Measurements from ENCODE around the gene SOWAHC. TPM values are rescaled to one million over a fixed set of nuclear protein-coding genes. Genes with fewer than 3 reads are reported as not detected.

Gene SOWAHC
- total RNA-seq, 1 experiment from 2014 or later = not detected

- no peak overlapping the region for H3K4me2 ChIP-seq (ENCODE audit: low read depth, low read length, poor library complexity, severe bottlenecking)
- no peaks in the 10 kb centered on the region for H3K4me1 ChIP-seq (ENCODE audit: low read length)
- peak; percentile 69 for DNase-seq
- H2AFZ ChIP-seq (ENCODE audit: low read length) = no peak overlapping the region
- no peak overlapping the region for H3K9ac ChIP-seq (ENCODE audit: low read length)
- no peaks in the 10 kb centered on the region for H3K27me3 ChIP-seq (ENCODE audit: low read length)
- no peaks in the 10 kb centered on the region for H3K9me2 ChIP-seq (replicated peaks; ENCODE audit: insufficient read depth, low read length)
- no peak overlapping the region for H3K4me3 ChIP-seq (ENCODE audit: low read length)
- no peak overlapping the region for H3K27ac ChIP-seq (ENCODE audit: low read length)
- no peaks in the 10 kb centered on the region for H4K20me1 ChIP-seq (ENCODE audit: insufficient read depth, low read depth, low read length)
- H3K9me3 ChIP-seq (ENCODE audit: low read length) = no peaks in the 10 kb centered on the region
- no peaks in the 10 kb centered on the region for H3K36me3 ChIP-seq (ENCODE audit: insufficient read depth, low read length)
- no peaks in the 10 kb centered on the region for H3K79me2 ChIP-seq (ENCODE audit: low read length)
Observed at GRCh38 chr2:109611467-109612095, 2.6 kb upstream of the SOWAHC start.

DNA sequence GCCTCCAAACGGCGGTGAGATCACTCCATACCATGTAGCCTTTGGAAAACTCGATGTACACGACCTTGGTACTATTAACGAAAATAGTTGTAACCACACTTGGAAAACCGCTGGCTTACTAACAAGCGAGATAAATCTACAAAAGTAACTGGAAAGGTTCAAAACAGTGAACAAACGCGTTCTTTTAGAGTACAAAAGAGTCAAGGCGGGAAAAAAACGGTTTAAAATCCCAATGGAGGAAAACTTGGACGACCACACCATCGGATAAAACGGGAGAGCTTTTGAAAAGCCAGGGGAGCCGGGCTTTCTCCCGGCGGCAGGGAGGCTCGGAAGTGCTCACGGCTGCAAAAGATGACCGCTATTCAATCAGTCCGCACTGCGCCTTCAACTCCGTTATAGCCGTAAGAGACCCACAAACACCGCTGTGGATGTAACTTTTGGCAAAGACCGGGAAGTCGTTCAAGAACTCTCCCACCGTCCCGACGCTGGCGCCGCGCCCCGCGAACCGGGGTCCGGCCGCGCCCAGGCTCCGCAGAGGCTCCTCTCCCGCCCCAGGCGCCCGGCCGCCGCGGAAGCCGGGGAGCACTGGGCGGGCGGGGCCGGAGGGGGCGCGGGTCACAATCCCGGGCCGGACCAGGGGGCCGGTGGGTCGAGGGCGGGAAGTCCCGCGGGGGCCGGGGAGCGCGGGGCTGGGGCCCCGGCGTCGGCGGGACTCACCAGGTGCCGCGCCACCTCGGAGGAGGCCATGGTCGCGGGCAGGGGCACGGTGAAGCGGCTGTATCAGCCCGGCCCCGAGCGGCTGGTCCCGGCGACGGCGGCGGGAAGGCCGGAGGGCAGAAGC, 863 bp upstream of the SOWAHC start:
- Histone ChIP-seq H3K36me3 (ENCODE audit: insufficient read depth, low read length) (no peaks in the 10 kb centered on the region), H3K9ac (ENCODE audit: low read length) (no peak overlapping the region), H3K27me3 (ENCODE audit: low read length) (no peaks in the 10 kb centered on the region)

GRCh38 chr2:109614715-109615636, 812 bp downstream of the SOWAHC start:
- H3K27me3 ChIP-seq (ENCODE audit: low read length) = no peaks in the 10 kb centered on the region
- no peak overlapping the region for H3K4me2 ChIP-seq (ENCODE audit: low read depth, low read length, poor library complexity, severe bottlenecking)
- H2AFZ ChIP-seq (ENCODE audit: low read length) = no peak overlapping the region
- no peak overlapping the region for H3K4me3 ChIP-seq (ENCODE audit: low read length)
- H3K9me2 ChIP-seq (replicated peaks; ENCODE audit: insufficient read depth, low read length) = no peaks in the 10 kb centered on the region
- no peak overlapping the region for H3K27ac ChIP-seq (ENCODE audit: low read length)
- H3K4me1 ChIP-seq (ENCODE audit: low read length) = no peaks in the 10 kb centered on the region
- no peaks in the 10 kb centered on the region for H3K79me2 ChIP-seq (ENCODE audit: low read length)
- H3K9ac ChIP-seq (ENCODE audit: low read length) = no peak overlapping the region
- H3K9me3 ChIP-seq (ENCODE audit: low read length) = no peaks in the 10 kb centered on the region
- H3K36me3 ChIP-seq (ENCODE audit: insufficient read depth, low read length) = no peaks in the 10 kb centered on the region
- H4K20me1 ChIP-seq (ENCODE audit: insufficient read depth, low read depth, low read length) = no peaks in the 10 kb centered on the region
- no peak for DNase-seq

More for the DNA sequence above, 863 bp upstream of the SOWAHC start:
- no peaks in the 10 kb centered on the region for H3K4me1 ChIP-seq (ENCODE audit: low read length)
- no peak overlapping the region for H3K27ac ChIP-seq (ENCODE audit: low read length)
- no peak for DNase-seq
- no peak overlapping the region for H3K4me3 ChIP-seq (ENCODE audit: low read length)
- H3K4me2 ChIP-seq (ENCODE audit: low read depth, low read length, poor library complexity, severe bottlenecking) = no peak overlapping the region
- H3K9me2 ChIP-seq (replicated peaks; ENCODE audit: insufficient read depth, low read length) = no peaks in the 10 kb centered on the region
- H4K20me1 ChIP-seq (ENCODE audit: insufficient read depth, low read depth, low read length) = no peaks in the 10 kb centered on the region
- no peaks in the 10 kb centered on the region for H3K79me2 ChIP-seq (ENCODE audit: low read length)
- H3K9me3 ChIP-seq (ENCODE audit: low read length) = no peaks in the 10 kb centered on the region
- no peak overlapping the region for H2AFZ ChIP-seq (ENCODE audit: low read length)

DNA sequence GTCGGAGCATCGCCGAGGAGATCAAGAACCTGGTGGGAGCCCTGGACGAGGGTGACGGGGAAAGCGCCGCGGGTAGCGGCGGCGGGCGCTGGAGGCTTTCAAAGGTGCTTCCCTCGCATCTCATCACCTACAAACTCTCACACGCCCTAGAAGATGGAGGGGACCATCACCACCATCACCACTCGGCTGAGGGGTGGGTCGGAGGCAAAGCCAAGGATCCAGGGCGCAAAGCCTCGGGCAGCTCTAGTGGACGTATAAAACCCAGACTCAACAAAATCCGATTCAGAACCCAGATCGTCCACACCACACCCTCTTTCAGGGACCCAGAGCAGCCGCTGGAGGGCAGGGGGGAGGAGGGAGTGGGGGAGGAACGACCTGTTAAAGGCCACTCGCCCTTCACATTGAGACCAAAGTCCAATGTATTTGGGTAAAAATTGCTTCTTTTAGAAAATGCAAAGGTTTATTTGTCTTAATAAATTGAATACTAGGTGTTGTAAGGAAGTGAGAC, 1.5 kb downstream of the SOWAHC start:
- H3K79me2 ChIP-seq (ENCODE audit: low read length) = no peaks in the 10 kb centered on the region
- no peak overlapping the region for H2AFZ ChIP-seq (ENCODE audit: low read length)
- no peak overlapping the region for H3K27ac ChIP-seq (ENCODE audit: low read length)
- no peaks in the 10 kb centered on the region for H3K27me3 ChIP-seq (ENCODE audit: low read length)
- H3K9ac ChIP-seq (ENCODE audit: low read length) = no peak overlapping the region
- no peaks in the 10 kb centered on the region for H3K36me3 ChIP-seq (ENCODE audit: insufficient read depth, low read length)
- no peak overlapping the region for H3K4me2 ChIP-seq (ENCODE audit: low read depth, low read length, poor library complexity, severe bottlenecking)
- no peaks in the 10 kb centered on the region for H3K9me2 ChIP-seq (replicated peaks; ENCODE audit: insufficient read depth, low read length)
- no peaks in the 10 kb centered on the region for H3K4me1 ChIP-seq (ENCODE audit: low read length)
- no peak overlapping the region for H3K4me3 ChIP-seq (ENCODE audit: low read length)
- no peaks in the 10 kb centered on the region for H3K9me3 ChIP-seq (ENCODE audit: low read length)
- DNase-seq = no peak
- no peaks in the 10 kb centered on the region for H4K20me1 ChIP-seq (ENCODE audit: insufficient read depth, low read depth, low read length)

- H3K9me2 ChIP-seq (replicated peaks; ENCODE audit: insufficient read depth, low read length) = no peaks in the 10 kb centered on the region
- H3K9ac ChIP-seq (ENCODE audit: low read length) = no peak overlapping the region
- no peaks in the 10 kb centered on the region for H3K27me3 ChIP-seq (ENCODE audit: low read length)
- no peaks in the 10 kb centered on the region for H3K4me1 ChIP-seq (ENCODE audit: low read length)
- H3K36me3 ChIP-seq (ENCODE audit: insufficient read depth, low read length) = no peaks in the 10 kb centered on the region
- H2AFZ ChIP-seq (ENCODE audit: low read length) = no peak overlapping the region
- H3K79me2 ChIP-seq (ENCODE audit: low read length) = no peaks in the 10 kb centered on the region
- H3K27ac ChIP-seq (ENCODE audit: low read length) = no peak overlapping the region
- no peak overlapping the region for H3K4me2 ChIP-seq (ENCODE audit: low read depth, low read length, poor library complexity, severe bottlenecking)
- no peaks in the 10 kb centered on the region for H4K20me1 ChIP-seq (ENCODE audit: insufficient read depth, low read depth, low read length)
- H3K4me3 ChIP-seq (ENCODE audit: low read length) = no peak overlapping the region
- no peaks in the 10 kb centered on the region for H3K9me3 ChIP-seq (ENCODE audit: low read length)
- no peak for DNase-seq
Observed at GRCh38 chr2:109616184-109616583, 2.0 kb downstream of the SOWAHC start.

- Histone ChIP-seq H3K9me2 (replicated peaks; ENCODE audit: insufficient read depth, low read length) (no peaks in the 10 kb centered on the region), H2AFZ (ENCODE audit: low read length) (no peak overlapping the region), H3K4me2 (ENCODE audit: low read depth, low read length, poor library complexity, severe bottlenecking) (no peak overlapping the region), H4K20me1 (ENCODE audit: insufficient read depth, low read depth, low read length) (no peaks in the 10 kb centered on the region), H3K27me3 (ENCODE audit: low read length) (no peaks in the 10 kb centered on the region), H3K36me3 (ENCODE audit: insufficient read depth, low read length) (no peaks in the 10 kb centered on the region), H3K4me3 (ENCODE audit: low read length) (no peak overlapping the region), H3K4me1 (ENCODE audit: low read length) (no peaks in the 10 kb centered on the region), H3K27ac (ENCODE audit: low read length) (no peak overlapping the region), H3K9me3 (ENCODE audit: low read length) (no peaks in the 10 kb centered on the region), H3K79me2 (ENCODE audit: low read length) (no peaks in the 10 kb centered on the region), H3K9ac (ENCODE audit: low read length) (no peak overlapping the region)
- no peak for DNase-seq
Observed at GRCh38 chr2:109619032-109619615, 5.0 kb downstream of the SOWAHC start.

- Histone ChIP-seq H3K4me3 (ENCODE audit: low read length) (no peak overlapping the region), H3K27ac (ENCODE audit: low read length) (no peak overlapping the region), H3K4me1 (ENCODE audit: low read length) (no peaks in the 10 kb centered on the region), H3K36me3 (ENCODE audit: insufficient read depth, low read length) (no peaks in the 10 kb centered on the region), H3K4me2 (ENCODE audit: low read depth, low read length, poor library complexity, severe bottlenecking) (no peak overlapping the region), H2AFZ (ENCODE audit: low read length) (no peak overlapping the region), H3K9ac (ENCODE audit: low read length) (no peak overlapping the region), H3K9me3 (ENCODE audit: low read length) (no peaks in the 10 kb centered on the region), H4K20me1 (ENCODE audit: insufficient read depth, low read depth, low read length) (no peaks in the 10 kb centered on the region), H3K79me2 (ENCODE audit: low read length) (no peaks in the 10 kb centered on the region), H3K27me3 (ENCODE audit: low read length) (no peaks in the 10 kb centered on the region), H3K9me2 (replicated peaks; ENCODE audit: insufficient read depth, low read length) (no peaks in the 10 kb centered on the region)
- DNase-seq = no peak
Observed at GRCh38 chr2:109623297-109623696, 9.1 kb downstream of the SOWAHC start.

Measured in Karpas-422 (cell line).